Ishikawa (cell line): ENCODE measurements around the gene SVBP.

Source experiments
- CEBPB ChIP-seq: IDR thresholded peaks from 2 replicates; pipeline ENCODE4 v1.6.1; 2012
- CREB1 ChIP-seq: IDR thresholded peaks from 2 replicates; pipeline ENCODE4 v1.6.1; 2012; ENCODE audit warnings: low read depth
- EGR1 ChIP-seq: IDR thresholded peaks from 2 replicates; pipeline ENCODE4 v1.6.1; 2012
- EP300 ChIP-seq: IDR thresholded peaks from 2 replicates; pipeline ENCODE4 v1.6.1; 2012; ENCODE audit warnings: borderline replicate concordance
- FOXM1 ChIP-seq: IDR thresholded peaks from 2 replicates; pipeline ENCODE4 v1.6.1; 2012; ENCODE audit warnings: low read depth, borderline replicate concordance
- MAX ChIP-seq: IDR thresholded peaks from 2 replicates; pipeline ENCODE4 v1.6.1; 2012
- NFIC ChIP-seq: IDR thresholded peaks from 2 replicates; pipeline ENCODE4 v1.6.1; 2012
- RAD21 ChIP-seq: IDR thresholded peaks from 2 replicates; pipeline ENCODE4 v1.6.1; 2012; ENCODE audit warnings: low read depth
- REST ChIP-seq: IDR thresholded peaks from 2 replicates; pipeline ENCODE4 v1.6.1; 2012; ENCODE audit warnings: low read depth, mild to moderate bottlenecking
- TAF1 ChIP-seq: IDR thresholded peaks from 2 replicates; pipeline ENCODE4 v1.6.1; 2012; ENCODE audit warnings: low read depth, mild to moderate bottlenecking
- TCF12 ChIP-seq: IDR thresholded peaks from 2 replicates; pipeline ENCODE4 v1.6.1; 2012; ENCODE audit warnings: low read depth
- TEAD4 ChIP-seq: IDR thresholded peaks from 2 replicates; pipeline ENCODE4 v1.6.1; 2012
- USF1 ChIP-seq: IDR thresholded peaks from 2 replicates; pipeline ENCODE4 v1.6.1; 2012
- YY1 ChIP-seq: IDR thresholded peaks from 2 replicates; pipeline ENCODE4 v1.6.1; 2012; ENCODE audit warnings: low read depth

SVBP gene

GRCh38 chr1:42806171-42806570 is 11.0 kb downstream of the SVBP start:
- no peak for TF ChIP-seq CEBPB

GRCh38 chr1:42801832-42802473 is 15.2 kb downstream of the SVBP start:
- TF ChIP-seq CREB1 = no peak
- TF ChIP-seq YY1 = no peak
- no peak for TF ChIP-seq TCF12
- no peak for TF ChIP-seq USF1
- no peak for TF ChIP-seq EGR1
- TF ChIP-seq REST = no peak
- TF ChIP-seq TAF1 = no peak
- TF ChIP-seq CEBPB = no peak
- no peak for TF ChIP-seq RAD21
- no peak for TF ChIP-seq NFIC
- TF ChIP-seq TEAD4 = no peak

GRCh38 chr1:42797979-42798378 is 19.2 kb downstream of the SVBP start:
- TF ChIP-seq YY1 = no peak
- TF ChIP-seq FOXM1 = no peak

- TF ChIP-seq YY1 = no peak
- no peak for TF ChIP-seq REST
- no peak for TF ChIP-seq NFIC
- TF ChIP-seq USF1 = no peak
- TF ChIP-seq RAD21 = no peak
- no peak for TF ChIP-seq MAX
- no peak for TF ChIP-seq TCF12
- TF ChIP-seq TEAD4 = no peak
- TF ChIP-seq EGR1 = no peak
- TF ChIP-seq CREB1 = no peak
Measured at GRCh38 chr1:42797414-42797813, 19.8 kb downstream of the SVBP start.

GRCh38 chr1:42793824-42794223 is 23.4 kb downstream of the SVBP start:
- no peak for TF ChIP-seq TAF1
- no peak for TF ChIP-seq USF1
- no peak for TF ChIP-seq REST
- no peak for TF ChIP-seq CEBPB
- TF ChIP-seq TCF12 = no peak
- no peak for TF ChIP-seq MAX
- no peak for TF ChIP-seq FOXM1
- TF ChIP-seq YY1 = no peak
- no peak for TF ChIP-seq EP300
